ENCODE results near the gene CTSW. TPM values are rescaled to one million over a fixed set of nuclear protein-coding genes. Genes with fewer than 3 reads are reported as not detected.

CTSW gene
- total RNA-seq, 1 donor from 2014 or later: 26.4 TPM

DNA sequence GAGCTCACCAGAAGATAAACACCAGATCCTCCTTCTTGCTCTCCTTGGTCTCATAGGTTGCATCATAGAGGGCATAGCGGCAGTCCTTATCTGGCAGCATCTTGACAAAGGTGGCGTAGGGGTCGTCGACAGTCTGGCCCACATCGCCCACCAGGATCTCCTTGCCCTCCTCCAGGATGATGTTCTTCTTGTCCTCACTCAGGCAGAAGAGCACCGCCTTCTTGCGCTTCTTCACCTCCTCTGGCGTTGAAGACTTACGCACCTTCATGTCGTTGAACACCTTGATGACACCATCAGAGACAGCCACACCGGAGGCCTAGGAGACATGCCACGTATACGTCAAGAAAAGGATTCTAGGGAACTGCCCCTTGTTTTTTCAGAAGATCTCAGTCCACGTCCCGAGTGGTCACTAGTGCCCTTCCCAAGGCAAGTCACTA lies 23.7 kb upstream of the CTSW start:
- intact Hi-C loops (cut with micrococcal nuclease): no loop called here

DNA sequence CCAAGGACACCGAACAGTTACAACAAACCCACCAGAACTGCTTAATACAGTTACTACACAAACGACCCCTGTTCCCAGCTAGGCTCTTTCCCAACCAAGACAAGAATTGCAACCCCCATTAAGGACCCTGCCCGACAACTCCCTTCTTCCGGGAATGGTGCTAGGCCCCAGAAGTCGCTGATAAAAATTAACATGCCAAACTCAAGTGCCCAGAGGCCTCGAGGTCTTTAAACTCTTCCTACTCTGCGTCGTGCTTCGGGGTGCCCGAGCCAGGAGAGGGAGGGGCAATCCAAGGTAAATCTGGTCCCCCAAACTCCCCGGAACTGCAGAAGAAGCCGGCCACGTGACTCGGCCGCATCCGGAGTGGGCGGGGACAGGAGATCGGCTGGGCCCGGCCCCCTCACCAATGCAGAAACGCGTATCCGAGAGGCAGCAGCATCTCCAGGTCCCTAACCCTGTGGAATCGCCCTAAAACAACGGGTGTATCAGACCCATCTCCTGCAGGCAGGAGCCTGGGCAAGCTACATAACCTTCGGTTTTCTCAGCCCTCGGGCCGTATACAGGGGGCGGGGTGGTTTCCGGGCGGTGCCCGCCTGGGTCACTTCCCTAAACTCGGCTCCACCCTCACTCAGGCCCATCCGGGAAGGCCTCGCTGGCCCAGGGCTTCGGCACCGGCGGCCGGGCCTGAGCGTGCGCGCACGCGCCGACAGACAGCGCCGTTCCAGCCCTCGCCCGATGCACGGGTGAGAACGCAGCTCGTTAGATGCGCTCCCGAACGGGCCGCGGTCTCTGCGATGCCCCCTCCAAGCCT lies 22.7 kb upstream of the CTSW start:
- intact Hi-C loops (cut with micrococcal nuclease): no loop called here

DNA sequence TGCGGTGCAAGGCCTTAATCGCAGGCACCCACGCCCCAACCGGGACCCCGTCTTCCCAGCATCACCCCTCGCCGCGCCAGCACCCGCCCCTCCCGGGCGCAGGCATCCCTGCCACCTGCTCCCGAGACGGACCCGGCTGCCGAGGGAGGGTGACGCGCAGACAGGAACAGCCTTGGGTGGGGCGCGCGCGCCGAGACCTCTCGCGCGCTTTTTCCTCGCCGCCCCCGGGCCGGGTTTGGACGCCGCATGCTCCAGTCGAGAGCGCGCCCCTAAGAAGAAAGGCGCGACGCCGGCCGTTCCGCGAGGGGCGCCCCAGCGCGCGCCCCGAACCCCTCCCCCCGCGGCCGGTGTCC lies 22.2 kb upstream of the CTSW start:
- intact Hi-C loops (cut with micrococcal nuclease): no loop called here

DNA sequence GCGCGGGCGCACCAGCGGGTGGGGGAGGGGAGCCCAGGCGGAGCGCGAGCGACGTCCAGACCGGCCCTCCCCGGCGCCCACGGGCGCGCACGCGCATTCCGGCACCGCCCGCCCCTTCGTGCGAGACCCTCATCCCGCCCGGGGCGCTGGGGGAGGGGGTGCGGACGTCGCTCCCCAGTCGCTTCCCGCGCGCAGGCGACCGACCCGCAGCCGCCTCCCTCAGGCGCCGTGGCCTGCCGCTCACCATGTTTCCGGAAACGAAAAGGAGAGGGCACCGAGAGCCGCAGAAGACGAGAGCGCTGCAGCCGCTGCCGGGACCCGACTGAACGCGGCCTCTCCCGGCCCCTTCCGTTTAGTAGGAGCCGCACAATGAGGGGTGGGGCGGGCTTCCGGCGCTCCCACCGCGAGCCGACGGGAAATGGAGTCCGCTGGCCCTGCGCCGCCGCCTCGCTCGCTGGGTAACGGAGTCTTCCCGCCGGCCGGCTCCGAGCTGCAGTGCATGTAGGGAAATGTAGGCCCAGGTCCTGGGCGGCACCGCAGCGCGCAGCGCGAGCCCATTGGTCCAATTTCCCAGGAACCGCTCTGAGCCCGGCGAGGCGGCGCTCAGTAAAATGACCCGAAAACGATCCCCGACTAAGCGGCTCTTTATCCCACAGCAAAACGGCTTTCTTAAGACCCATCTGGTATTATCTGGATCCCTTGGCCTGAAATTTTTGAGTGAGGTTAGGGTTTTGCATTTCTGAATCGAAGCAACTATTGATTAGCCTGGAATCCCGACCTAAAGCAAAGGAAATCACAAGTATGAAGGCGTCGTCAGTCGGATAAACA lies 21.6 kb upstream of the CTSW start, which contains the start of gene CFL1:
Gene CFL1, minus strand, starts transcription at position 328 of the 828 bp plus-strand sequence. Its CDS starts 81 bp downstream, at position 247.
- intact Hi-C loops (cut with micrococcal nuclease): loop anchor here (1.0 to 2.0 kb wide), 6 partner anchors 30 to 411 kb away; partner anchors contain the start of genes C11orf68, DRAP1, FIBP and KAT5

DNA sequence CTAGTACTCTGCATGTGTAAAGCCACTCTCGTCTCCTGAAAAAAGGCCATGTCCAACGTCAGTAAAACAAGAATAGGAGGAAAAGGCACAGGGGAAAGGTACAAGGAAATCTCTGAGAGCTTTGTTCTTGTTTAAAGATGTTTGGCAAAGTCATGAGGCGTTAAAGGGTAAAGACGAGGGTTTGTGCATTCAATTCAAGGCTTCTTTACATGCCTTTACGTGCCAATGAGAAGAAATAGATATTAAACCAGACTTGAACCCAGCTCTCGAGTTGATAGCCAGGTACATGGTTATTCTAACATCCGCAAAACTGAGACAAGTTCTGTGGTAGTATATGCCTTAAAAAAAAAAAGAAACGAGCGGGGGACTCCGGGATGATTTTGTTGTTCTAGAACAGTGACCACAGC lies 21.0 kb upstream of the CTSW start:
- intact Hi-C loops (cut with micrococcal nuclease): loop anchor here (1.0 to 2.0 kb wide), 8 partner anchors 30 to 410 kb away; partner anchors contain the start of genes BANF1, C11orf68, DRAP1 and EIF1AD

DNA sequence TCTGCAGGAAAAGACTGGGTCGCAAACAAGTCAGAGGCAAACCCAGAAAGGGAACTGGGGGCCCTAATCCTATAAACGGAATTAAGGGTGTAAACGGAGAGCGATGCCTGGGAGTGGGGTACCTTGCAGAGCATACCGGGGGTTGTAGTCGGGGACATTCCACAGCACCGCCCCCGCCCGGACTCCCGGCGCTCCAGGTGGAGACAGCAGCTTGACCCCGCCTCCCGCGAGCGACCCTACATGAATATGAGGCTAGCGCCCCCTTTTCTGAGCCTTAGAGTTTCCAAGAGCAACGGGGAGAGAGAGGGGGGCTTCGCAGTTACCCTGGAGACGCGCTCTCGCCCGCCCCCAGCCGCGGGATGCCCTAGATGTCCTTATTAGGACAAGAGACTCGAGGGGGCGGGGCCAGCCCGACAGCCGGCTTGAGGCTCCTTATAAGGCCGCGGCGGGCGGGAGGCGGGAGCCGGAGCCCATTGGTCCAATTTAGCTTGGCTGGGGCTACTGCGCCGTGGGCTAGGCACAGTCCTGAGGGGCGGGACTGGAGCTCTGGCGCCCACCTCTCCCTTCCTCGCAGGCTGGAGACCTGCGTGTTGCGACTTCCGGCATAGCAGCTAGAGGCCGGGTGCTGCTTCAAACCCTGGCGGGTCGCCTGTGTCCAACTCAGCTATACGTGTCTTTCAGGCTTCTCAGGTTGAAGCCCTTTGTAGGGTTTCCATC lies 20.4 kb upstream of the CTSW start:
- intact Hi-C loops (cut with micrococcal nuclease): loop anchor here (1.0 to 2.0 kb wide), 5 partner anchors 143 to 410 kb away; partner anchors contain the start of genes BANF1, EIF1AD, RAB1B and SF3B2

DNA sequence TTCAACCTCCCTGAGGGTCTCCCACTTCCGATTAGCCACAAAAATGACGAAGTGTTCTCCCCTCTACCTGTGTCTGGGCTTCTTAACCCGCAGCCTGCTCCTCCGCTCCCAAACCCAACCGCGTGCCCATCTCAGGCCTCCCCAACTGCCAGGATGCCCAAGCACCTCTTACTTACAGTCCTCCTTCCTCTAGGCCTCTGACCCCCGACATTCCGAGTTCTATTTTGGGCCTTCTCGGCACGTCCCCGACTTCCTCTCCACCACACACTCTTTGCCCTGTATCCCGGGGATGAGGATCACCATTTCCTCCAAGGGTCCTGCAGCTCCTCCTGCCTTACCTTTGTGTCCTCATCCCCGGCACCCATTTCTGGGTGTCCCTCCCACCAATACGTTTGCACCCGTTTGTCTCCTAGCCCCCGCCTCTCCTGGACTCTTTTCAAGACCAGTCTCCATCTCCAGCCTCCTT lies 19.8 kb upstream of the CTSW start:
- intact Hi-C loops (cut with micrococcal nuclease): loop anchor here (1.0 to 2.0 kb wide), 8 partner anchors 13 to 409 kb away; partner anchors contain the start of genes BANF1, EIF1AD, RAB1B and SART1

DNA sequence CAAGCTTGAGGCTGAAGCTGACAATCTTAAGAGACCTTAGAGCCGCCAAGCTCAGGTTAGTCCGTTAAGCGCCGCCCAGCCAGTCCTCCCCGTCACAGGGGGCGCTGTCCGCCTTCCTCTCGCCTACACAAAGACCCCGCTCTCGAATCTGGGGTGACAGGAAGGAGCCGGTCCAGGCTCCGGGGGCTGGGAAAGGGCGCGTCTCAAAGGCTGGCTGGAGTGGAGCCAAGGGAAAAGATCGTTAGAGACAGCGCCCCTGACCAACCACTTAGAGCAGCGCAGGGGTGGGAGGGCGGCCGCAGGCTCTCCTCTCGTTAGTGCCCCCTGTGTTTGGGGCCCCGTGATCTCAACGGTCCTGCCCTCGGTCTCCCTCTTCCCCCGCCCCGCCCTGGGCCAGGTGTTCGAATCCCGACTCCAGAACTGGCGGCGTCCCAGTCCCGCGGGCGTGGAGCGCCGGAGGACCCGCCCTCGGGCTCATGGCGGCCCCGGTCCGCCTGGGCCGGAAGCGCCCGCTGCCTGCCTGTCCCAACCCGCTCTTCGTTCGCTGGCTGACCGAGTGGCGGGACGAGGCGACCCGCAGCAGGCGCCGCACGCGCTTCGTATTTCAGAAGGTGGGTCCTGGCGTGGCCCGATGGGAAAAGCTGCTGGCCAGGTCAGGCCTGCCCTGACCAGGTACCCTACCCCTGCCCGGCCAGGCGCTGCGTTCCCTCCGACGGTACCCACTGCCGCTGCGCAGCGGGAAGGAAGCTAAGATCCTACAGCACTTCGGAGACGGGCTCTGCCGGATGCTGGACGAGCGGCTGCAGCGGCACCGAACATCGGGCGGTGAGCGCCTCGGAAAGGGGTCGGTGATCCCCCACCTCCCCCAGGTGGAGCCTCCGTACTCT lies 19.1 kb upstream of the CTSW start, which contains the start of gene MUS81:
Gene MUS81, plus strand, starts transcription at position 156 of the 887 bp plus-strand sequence. Its CDS starts 321 bp downstream, at position 477.
- intact Hi-C loops (cut with micrococcal nuclease): loop anchor here (1.0 kb wide), 4 partner anchors 13 to 129 kb away; partner anchors contain the start of gene SART1

DNA sequence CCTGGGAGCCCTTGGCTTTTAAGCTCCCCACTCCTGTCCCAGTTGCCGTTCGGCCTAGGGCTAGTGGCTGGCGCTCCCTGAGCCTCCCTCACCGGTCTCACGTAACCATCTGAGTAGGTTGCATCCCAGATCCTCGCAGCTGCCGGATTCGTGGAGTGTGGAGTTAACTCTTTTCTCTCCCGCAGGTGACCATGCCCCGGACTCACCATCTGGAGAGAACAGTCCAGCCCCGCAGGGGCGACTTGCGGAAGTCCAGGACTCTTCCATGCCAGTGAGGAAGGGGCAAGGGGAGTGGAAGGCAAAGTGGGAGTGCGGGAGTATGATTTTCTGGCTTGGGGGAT lies 18.5 kb upstream of the CTSW start:
- intact Hi-C loops (cut with micrococcal nuclease): loop anchor here (1.0 kb wide), 1 partner anchor 23 kb away; no protein-coding TSS in a partner anchor

DNA sequence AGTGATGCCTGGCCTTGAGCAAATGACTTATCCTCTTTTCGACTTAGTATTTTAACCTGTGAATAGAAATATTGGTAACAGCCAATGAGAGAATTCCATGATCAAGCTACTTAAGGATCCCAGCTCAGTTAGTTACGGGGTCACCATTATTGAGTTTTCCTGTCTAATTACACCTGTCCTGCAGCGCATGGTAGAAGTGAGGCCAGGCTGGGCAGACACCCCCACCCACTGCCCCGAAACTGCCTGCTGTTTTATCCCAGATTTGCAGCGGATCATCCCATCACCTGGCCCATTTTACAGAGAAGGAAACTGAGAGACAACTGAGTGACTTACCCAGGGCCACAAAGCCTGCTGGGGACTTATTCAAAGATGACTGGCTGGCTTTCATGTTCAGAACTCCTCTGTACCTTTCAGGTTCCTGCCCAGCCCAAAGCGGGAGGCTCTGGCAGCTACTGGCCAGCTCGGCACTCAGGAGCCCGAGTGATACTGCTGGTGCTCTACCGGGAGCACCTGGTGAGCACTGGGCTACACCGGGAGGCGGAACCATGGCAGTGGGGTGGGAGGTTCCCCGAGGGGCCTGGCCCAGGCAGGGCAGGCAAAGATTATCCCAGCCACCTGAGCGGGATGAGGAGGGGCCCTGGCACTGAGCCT lies 18.0 kb upstream of the CTSW start:
- intact Hi-C loops (cut with micrococcal nuclease): loop anchor here (1.0 kb wide), 1 partner anchor 23 kb away; no protein-coding TSS in a partner anchor

DNA sequence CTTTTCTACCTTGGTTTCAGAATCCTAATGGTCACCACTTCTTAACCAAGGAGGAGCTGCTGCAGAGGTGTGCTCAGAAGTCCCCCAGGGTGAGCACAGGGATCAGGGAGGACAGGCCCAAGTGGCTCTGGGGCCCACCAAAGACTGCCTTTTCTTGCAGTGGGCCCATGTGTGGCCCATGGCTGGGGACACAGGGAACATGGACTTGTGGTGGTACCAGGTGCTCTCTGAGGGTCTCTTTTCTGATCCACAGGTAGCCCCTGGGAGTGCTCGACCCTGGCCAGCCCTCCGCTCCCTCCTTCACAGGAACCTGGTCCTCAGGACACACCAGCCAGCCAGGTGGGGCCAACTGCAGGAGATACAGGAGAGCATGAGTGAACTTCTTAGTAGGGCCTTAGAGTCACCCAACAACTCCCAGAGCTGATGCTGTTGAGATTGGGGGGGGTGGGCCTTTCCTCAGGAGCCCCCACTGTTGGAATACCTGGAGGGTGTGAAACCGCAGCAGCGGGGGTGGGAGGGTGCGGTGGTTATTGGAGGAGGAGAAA lies 17.4 kb upstream of the CTSW start:
- intact Hi-C loops (cut with micrococcal nuclease): no loop called here

DNA sequence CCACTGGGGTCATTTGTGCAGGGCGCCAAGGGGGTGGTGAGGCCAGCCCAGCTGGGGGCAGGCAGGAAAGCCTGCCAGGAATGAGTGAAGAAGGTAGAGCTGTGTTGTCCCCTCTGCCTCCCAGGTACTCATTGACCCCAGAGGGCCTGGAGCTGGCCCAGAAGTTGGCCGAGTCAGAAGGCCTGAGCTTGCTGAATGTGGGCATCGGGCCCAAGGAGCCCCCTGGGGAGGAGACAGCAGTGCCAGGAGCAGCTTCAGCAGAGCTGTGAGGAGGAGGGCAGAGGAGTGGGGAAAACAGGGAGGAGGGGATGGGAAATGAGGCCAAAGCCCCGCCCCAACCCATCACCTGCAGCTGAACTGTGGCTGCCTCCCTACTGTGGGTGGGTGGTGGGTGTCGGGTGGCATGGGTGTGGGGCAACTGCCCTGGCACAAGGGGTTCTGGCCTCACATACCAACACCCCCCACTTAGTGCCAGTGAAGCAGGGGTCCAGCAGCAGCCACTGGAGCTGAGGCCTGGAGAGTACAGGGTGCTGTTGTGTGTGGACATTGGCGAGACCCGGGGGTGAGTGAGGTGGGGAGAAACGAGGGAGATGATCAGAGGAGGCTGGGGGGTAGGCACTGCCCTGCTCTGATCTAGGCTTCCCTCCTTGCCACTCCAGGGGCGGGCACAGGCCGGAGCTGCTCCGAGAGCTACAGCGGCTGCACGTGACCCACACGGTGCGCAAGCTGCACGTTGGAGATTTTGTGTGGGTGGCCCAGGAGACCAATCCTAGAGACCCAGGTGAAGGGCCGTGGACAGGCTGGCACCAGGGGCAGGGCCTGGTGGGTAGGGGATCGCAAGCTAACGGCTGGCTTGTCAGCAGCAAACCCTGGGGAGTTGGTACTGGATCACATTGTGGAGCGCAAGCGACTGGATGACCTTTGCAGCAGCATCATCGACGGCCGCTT lies 16.4 kb upstream of the CTSW start:
- intact Hi-C loops (cut with micrococcal nuclease): no loop called here

DNA sequence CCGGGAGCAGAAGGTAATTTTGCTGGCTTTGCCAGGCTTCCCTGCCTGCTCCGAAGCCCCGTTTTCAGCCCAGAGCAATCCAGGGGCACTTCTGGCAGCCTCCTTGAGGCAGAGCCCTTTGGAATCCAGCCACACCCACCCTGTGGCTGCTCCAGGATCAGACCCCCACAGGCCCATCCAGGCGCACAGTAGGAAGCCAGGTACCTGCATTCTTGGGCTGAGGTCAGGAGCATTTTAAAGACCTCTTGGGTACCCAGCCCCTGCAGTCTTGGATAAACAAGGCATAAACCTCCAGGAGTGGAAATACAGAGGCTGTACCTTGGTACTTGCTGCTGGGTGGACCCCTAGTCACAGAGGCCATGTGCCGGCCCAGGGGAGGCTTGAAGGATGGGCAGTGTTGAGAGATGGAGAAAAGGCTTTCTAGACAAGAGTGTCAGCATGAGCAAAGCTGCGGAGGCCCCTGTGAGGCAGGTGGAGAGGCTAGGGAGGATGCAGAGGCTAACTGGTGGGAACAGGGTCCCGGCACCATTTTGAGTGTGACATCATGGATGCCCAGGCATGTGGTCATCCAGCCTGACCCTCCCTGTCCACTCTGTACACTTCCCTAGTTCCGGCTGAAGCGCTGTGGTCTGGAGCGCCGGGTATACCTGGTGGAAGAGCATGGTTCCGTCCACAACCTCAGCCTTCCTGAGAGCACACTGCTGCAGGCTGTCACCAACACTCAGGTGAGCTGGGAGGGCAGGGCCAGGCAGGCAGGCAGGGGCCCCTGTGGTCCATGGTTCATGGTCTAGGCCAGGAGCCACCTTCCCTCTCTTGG lies 15.5 kb upstream of the CTSW start:
- intact Hi-C loops (cut with micrococcal nuclease): no loop called here

DNA sequence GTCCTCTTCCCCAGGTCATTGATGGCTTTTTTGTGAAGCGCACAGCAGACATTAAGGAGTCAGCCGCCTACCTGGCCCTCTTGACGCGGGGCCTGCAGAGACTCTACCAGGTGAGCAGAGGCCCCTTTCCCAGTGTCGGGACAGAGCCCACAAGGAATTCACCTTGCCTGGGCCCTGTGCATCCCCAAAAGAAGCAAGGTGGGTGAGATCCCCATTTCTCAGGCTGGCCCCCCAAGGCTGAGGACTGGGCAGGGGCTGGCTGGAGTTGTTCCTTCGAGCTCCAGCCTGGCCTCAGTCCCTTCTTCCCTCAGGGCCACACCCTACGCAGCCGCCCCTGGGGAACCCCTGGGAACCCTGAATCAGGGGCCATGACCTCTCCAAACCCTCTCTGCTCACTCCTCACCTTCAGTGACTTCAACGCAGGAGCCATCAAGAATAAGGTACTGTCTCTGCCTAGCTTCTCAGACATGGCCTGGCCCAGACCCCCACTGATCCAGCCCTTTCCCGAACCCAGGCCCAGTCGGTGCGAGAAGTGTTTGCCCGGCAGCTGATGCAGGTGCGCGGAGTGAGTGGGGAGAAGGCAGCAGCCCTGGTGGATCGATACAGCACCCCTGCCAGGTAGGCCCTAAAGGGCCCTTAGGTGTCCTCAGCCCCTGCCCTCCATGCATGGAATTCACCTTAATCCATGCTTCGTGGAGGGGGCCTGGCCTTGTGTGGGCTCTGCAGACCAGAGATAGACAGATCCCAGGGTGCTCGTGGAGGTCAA lies 14.7 kb upstream of the CTSW start:
- intact Hi-C loops (cut with micrococcal nuclease): no loop called here

DNA sequence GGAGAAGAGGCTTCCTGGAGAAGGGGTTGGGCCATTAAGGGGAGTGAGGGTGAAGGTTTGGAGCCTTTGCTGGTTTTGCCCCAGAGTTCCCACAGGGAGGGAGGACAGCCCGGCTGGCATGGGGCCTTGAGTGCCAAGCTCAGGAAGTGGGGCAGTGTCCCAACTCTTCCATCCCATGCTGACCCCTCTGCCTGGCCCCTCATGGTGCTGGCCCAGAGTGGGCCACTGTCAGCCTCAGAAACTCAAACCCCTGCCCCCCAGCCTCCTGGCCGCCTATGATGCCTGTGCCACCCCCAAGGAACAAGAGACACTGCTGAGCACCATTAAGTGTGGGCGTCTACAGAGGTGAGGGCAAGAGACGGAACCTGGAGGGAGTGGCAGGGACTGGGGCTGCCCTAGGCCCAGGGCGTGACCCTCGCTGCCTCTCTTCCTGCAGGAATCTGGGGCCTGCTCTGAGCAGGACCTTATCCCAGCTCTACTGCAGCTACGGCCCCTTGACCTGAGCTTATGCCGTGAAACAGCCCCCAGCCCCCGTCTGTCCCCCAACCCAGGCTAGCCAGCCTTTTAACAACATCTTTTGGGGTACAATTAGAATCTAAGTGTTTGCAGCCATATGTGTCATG lies 14.0 kb upstream of the CTSW start:
- intact Hi-C loops (cut with micrococcal nuclease): no loop called here
